Kidney epithelial cell (primary cell): ENCODE measurements around the gene SHKBP1. TPM values are rescaled to one million over a fixed set of nuclear protein-coding genes. Genes with fewer than 3 reads are reported as not detected.
A peak's percentile ranks its signal among the peaks of the same experiment; 100 is the strongest.

Experiments used
- DNase-seq: peaks from one replicate; pipeline ENCODE4 v3.0.0-alpha.2; 2010; ENCODE audit warnings: low read depth
- H3K27me3 ChIP-seq: 2 replicates; pipeline ENCODE4 v1.6.0; 2011; ENCODE audit warnings: low read length; ENCODE audit not compliant: control insufficient read depth, insufficient read depth
- H3K36me3 ChIP-seq: 2 replicates; pipeline ENCODE4 v1.5.1; 2011; ENCODE audit warnings: low read length; ENCODE audit not compliant: control insufficient read depth, insufficient read depth
- H3K4me3 ChIP-seq: 2 replicates; pipeline ENCODE4 v1.5.1; 2011; ENCODE audit warnings: low read depth, mild to moderate bottlenecking, control low read depth, low read length
- total RNA-seq: library from RNA; depleted of rRNA; stranded (reverse); fragments of >200 nt; gene quantifications from 2 replicates; pipeline ENCODE4 v1.2.3, GENCODE V29; 2015
- TF ChIP-seq, protein P1 (sequence below): IDR thresholded peaks from 2 replicates; pipeline ENCODE4 v1.5.1; 2011; ENCODE audit warnings: mild to moderate bottlenecking, moderate library complexity, low read length, control low read depth, inconsistent platforms; ENCODE audit not compliant: insufficient read depth, poor library complexity, severe bottlenecking

SHKBP1 gene
- total RNA-seq, 1 donor from 2014 or later: 105 TPM

DNA sequence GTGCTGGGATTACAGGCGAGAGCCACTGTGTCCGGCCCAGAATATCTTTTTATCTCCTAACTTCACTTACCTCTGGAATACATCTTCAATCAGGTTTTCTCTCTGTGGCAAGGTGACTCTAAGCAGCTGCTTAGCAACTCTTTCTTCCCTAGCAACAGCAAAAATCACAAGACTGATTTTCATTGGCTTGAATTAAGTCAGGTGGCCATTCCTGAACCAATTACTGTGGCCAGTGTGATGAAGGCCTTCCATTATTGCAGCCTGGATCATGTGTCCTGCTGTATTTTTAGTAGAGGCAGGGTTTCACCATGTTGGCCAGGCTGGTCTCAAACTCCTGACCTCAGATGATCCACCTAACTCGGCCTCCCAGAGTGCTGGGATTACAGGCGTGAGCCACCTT, 15.5 kb downstream of the SHKBP1 start:
- Histone ChIP-seq H3K36me3 (no peaks in the 10 kb centered on the region), H3K27me3 (no peaks in the 10 kb centered on the region), H3K4me3 (no peak overlapping the region)
- TF ChIP-seq, protein P1, sequence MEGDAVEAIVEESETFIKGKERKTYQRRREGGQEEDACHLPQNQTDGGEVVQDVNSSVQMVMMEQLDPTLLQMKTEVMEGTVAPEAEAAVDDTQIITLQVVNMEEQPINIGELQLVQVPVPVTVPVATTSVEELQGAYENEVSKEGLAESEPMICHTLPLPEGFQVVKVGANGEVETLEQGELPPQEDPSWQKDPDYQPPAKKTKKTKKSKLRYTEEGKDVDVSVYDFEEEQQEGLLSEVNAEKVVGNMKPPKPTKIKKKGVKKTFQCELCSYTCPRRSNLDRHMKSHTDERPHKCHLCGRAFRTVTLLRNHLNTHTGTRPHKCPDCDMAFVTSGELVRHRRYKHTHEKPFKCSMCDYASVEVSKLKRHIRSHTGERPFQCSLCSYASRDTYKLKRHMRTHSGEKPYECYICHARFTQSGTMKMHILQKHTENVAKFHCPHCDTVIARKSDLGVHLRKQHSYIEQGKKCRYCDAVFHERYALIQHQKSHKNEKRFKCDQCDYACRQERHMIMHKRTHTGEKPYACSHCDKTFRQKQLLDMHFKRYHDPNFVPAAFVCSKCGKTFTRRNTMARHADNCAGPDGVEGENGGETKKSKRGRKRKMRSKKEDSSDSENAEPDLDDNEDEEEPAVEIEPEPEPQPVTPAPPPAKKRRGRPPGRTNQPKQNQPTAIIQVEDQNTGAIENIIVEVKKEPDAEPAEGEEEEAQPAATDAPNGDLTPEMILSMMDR: no peak
- DNase-seq: no peak

DNA sequence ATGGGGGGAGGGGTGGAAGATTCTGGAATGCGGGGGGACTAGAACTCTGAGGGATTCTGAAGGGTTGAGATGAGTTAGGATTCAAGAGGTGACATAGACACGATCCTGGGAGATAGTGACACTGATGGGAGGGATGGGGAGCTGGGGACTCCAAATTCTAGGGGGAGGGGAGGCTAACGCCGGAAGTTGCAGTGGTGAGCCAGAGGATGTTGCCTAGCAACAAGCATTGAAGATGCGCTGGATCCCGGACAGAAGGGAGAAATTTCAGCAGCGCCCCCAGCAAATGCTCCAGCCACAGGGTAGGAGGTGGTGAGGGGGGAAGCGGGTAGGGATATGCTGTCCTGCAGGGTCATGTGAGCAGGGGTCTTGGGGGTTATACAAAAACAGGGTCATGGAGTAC, 17.6 kb downstream of the SHKBP1 start:
- no peaks in the 10 kb centered on the region for H3K36me3 ChIP-seq
- DNase-seq: no peak
- H3K27me3 ChIP-seq: peaks cover 3% of the 10 kb centered on the region
- H3K4me3 ChIP-seq: no peak overlapping the region
- TF ChIP-seq, protein P1: no peak

DNA sequence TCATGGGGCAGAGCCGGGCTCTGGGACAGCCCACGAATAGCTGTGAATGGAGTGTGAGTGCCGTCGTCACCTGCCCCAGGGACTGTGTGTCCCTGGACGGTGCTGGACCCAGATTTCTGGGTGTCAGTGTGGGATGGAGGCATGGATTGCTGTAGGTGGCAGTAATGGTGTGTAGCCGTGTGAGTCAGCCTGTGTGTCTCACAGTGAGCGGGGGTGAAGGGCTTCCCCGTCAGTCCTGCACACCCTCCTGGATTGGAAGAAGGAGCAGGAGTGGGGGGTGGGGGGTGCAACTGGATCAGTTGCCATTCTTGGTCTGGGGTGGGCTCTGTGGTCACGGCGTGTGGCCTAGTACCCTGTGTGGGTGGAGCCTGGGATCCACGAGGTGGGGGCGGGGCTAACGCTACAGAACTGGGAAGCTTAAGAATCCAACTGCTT, 18.0 kb downstream of the SHKBP1 start:
- no peaks in the 10 kb centered on the region for H3K36me3 ChIP-seq
- no peak overlapping the region for H3K4me3 ChIP-seq
- TF ChIP-seq, protein P1: peak; percentile 33
- no peak for DNase-seq
- peaks cover 4% of the 10 kb centered on the region for H3K27me3 ChIP-seq

DNA sequence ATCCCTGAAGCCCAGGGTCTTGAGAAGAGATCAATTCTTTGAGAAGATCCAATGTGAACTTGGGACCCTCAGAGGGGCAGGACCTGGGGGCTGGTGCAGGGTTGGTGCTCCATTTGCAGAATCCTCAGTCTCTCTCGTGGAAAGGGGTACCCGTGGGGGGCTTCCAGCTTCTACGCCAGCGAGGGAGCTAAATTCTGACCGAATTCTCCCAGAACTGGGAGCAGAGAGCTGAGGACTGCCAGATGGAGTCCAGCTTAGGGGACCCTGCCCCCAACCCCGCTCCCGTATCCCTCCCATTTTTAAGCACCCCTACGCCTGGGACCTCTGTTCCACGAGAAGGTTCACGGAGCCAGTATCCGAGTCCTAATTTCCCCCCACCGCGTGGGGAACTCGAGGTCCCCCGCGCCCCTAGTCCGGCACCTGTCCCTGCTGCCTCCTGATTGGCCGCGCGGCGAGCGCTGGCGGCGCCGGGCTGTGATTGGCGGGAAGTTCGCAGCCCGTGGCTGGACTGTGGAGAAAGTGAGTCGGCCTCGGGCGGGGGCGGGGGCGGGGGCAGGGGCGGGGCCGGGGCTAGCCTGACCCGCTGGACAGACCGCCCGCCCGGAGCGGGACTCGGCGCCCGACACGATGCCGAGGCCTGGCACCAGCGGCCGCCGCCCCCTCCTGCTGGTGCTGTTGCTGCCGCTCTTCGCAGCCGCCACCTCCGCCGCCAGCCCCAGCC, 20.1 kb downstream of the SHKBP1 start:
- no peak for DNase-seq
- Histone ChIP-seq H3K36me3 (no peaks in the 10 kb centered on the region), H3K27me3 (peaks cover 8% of the 10 kb centered on the region), H3K4me3 (peak overlapping the region; percentile 43)
- TF ChIP-seq, protein P1: no peak

DNA sequence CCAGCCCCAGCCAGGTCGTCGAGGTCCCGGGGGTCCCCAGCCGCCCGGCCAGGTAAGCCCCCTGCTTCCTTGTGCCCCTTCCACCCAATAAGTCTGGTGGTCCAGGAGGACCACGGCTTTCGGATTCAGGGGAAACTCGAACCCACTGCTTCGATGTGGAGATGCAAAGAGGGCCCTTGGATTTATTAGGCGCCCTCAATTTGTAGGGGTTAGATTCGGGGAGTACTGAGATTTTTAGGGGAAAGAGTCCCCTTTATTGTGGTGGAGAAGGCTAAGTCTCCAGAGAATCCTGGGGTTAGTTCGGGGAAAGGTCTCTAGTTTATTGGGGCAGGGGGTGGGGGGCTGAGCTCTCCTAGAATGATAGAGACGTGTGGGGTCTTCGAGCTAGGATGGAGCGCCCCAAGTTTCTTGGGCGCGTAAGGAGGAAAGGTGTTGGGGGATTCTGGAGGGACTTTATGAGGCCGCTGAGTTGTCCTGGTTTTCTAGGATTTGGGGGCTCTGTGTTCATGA, 20.7 kb downstream of the SHKBP1 start:
- Histone ChIP-seq H3K27me3 (peaks cover 8% of the 10 kb centered on the region), H3K36me3 (no peaks in the 10 kb centered on the region), H3K4me3 (peak overlapping the region; percentile 43)
- no peak for DNase-seq
- TF ChIP-seq, protein P1: no peak
